Type B pancreatic cell (in vitro differentiated cells): ENCODE measurements around the gene OSBPL5. TPM values are rescaled to one million over a fixed set of nuclear protein-coding genes. Genes with fewer than 3 reads are reported as not detected.

Experiments used
- DNase-seq: peaks from one replicate; pipeline ENCODE4 v3.0.0; 2021; ENCODE audit warnings: mixed read lengths; ENCODE audit not compliant: unreplicated experiment; ENCODE audit errors: extremely low spot score
- H3K27ac Mint-ChIP-seq: 2 replicates; pipeline ENCODE4 v1.8.0; 2021; ENCODE audit warnings: mild to moderate bottlenecking, mixed read lengths
- H3K27me3 Mint-ChIP-seq: 2 replicates; pipeline ENCODE4 v1.8.0; 2021; ENCODE audit warnings: mixed read lengths
- H3K36me3 Mint-ChIP-seq: 2 replicates; pipeline ENCODE4 v1.8.0; 2021; ENCODE audit warnings: mixed read lengths
- H3K4me1 Mint-ChIP-seq: one replicate; pipeline ENCODE4 v1.8.0; 2021; ENCODE audit warnings: mixed read lengths; ENCODE audit not compliant: unreplicated experiment
- H3K4me3 Mint-ChIP-seq: 2 replicates; pipeline ENCODE4 v1.8.0; 2021; ENCODE audit warnings: mild to moderate bottlenecking, mixed read lengths
- H3K9me3 Mint-ChIP-seq: 2 replicates; pipeline ENCODE4 v1.8.0; 2021; ENCODE audit warnings: mixed read lengths
- total RNA-seq: library from RNA; stranded (reverse); gene quantifications from 2 replicates; pipeline ENCODE4 v1.2.1, GENCODE V29; 2021; ENCODE audit warnings: low replicate concordance
- TF ChIP-seq, protein P1 (sequence below): fragments of 200-600 bp; sonication (generic); conservative IDR thresholded peaks from 2 replicates; pipeline ENCODE4 v1.5.0; 2021; ENCODE audit warnings: antibody characterized with exemption, mild to moderate bottlenecking

OSBPL5 gene
- total RNA-seq, 1 donor from 2014 or later = 33.1 TPM

DNA sequence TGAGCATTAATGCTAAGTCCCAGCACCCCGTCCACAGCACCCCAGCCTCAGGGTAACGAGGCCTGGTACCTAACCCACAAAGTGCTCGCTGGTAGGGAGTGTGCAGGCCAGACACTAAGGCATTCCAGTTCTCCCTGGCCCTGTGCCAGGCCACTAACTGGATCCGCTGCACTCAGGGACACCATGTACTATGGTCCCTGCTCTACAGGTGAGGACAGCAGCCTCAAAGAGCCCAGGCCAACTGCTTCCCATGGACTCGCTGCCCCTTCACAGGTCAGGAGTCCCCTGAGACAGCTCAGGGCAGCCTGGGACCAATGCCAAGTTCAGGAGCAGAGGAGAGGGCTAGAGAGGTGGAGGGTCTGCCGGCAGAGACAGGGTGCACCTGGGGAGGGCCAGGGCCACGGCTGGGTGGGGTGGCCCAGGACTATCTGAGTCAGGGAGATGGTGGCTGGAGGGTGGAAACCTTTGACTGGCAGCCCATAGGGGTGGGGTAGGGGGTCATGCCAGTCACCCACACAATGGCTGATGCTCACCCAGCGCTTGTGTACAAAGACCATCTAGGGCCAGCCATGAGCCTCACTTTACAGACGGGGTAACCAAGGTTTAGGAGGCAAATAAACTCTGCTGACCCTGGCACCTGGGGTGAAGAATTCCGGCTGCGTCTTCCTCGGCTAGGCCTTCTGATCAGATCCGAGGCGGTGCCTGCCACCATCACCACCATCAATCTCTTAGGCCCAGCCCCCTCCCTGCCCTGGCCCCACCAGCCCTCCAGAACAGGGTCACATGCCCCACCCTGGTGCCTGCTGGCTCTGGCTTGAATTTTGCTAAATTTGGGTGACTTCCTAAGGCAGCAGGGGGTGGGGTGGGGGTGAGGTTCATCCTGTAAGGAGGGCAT lies 5.6 kb downstream of the OSBPL5 start:
- Mint-ChIP-seq H3K27me3 (peaks cover 6% of the 10 kb centered on the region), H3K4me3 (peak overlapping the region; percentile 85), H3K9me3 (no peaks in the 10 kb centered on the region), H3K36me3 (peaks cover 4% of the 10 kb centered on the region), H3K27ac (peak overlapping the region; percentile 16), H3K4me1 (peaks cover 62% of the 10 kb centered on the region)
- DNase-seq = no peak
- TF ChIP-seq, protein P1, sequence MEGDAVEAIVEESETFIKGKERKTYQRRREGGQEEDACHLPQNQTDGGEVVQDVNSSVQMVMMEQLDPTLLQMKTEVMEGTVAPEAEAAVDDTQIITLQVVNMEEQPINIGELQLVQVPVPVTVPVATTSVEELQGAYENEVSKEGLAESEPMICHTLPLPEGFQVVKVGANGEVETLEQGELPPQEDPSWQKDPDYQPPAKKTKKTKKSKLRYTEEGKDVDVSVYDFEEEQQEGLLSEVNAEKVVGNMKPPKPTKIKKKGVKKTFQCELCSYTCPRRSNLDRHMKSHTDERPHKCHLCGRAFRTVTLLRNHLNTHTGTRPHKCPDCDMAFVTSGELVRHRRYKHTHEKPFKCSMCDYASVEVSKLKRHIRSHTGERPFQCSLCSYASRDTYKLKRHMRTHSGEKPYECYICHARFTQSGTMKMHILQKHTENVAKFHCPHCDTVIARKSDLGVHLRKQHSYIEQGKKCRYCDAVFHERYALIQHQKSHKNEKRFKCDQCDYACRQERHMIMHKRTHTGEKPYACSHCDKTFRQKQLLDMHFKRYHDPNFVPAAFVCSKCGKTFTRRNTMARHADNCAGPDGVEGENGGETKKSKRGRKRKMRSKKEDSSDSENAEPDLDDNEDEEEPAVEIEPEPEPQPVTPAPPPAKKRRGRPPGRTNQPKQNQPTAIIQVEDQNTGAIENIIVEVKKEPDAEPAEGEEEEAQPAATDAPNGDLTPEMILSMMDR = no peak

DNA sequence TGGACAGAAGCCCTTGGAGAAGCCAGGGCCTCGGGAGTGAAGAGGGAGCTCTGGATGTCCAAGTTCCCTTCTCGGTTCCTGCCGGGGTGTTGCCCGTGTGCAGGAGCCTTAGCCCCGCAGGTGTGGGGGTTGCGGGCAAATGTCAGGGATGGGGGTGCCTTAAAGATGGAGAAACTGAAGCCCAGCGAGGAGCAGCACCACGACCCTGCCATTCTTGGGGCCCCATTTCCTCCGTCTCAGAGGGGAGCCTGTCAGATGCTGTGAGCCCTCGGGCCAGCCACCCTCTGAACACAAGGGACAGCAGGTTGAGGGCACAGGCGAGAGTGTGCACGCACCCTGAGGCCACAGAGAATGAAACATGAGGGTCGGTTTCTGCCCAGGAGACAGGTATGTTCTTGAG lies 6.3 kb downstream of the OSBPL5 start:
- Mint-ChIP-seq H3K27me3 (peaks cover 6% of the 10 kb centered on the region), H3K4me3 (peak overlapping the region; percentile 45), H3K27ac (no peak overlapping the region), H3K4me1 (peaks cover 59% of the 10 kb centered on the region), H3K36me3 (peaks cover 4% of the 10 kb centered on the region), H3K9me3 (no peaks in the 10 kb centered on the region)
- TF ChIP-seq, protein P1 = no peak
- DNase-seq = no peak

DNA sequence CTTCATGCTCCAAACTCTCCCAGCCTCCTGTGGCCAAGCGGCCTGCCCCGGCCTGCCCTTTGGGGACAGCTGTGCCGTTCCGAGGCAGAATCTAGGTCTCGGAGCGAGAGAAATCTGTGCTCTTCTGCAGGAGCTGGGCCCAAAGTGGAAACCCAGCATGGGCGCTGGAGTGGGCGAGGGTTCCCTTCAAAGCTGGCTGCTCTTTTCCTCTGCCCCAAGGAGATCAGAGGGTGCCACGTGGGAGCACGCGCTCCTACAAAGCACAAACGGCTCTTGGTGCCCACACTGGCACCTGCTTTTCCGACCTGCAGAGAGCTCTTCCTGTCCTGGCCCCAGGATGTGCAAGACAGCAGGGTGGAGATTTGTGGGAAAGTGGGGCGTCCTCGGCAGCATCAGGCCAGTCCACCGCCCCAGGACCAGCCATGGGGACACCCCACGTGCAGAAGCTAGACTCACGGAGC lies 6.9 kb downstream of the OSBPL5 start:
- Mint-ChIP-seq H3K27ac (no peak overlapping the region), H3K4me3 (peak overlapping the region; percentile 45), H3K27me3 (peaks cover 5% of the 10 kb centered on the region)

DNA sequence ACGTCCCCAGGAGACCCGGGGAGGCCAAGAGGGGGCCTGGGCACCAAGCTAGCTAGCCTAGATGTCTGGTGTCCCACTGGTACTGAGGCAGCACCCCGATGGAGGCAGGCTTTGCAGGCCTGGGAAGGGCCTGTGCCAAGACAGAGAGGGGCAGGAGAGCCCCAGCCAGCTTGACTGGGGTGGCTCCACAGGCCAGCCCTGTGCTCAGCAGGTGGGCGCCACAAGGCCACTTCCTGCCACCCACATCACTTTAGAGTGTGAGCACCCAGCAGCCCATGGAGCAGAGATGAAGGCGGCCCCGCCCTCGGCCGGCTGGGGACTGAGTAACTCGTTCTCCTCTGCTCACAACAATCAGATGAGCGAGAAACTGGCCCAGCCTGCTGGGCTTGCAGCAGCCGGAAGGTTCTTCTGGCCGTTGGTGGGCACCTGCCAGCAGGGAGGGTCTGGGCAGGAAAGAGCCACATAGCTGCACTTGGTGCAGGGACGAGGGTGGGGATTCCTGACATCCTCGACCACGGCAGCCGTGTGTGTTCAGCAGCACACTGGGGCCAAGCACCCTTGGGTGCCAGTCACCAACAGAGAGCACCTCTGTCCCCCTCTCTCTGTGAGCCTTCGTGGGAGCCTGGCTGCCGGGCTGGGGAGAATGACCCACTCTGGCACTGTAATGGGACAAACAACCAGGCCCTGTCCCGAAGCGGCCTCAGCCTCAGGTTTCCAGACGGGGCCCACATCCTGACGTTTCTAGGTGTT lies 7.6 kb downstream of the OSBPL5 start:
- H3K36me3 Mint-ChIP-seq = peaks cover 4% of the 10 kb centered on the region
- H3K27me3 Mint-ChIP-seq = peaks cover 3% of the 10 kb centered on the region
- H3K4me3 Mint-ChIP-seq = peak overlapping the region; percentile 28
- H3K27ac Mint-ChIP-seq = peak overlapping the region; percentile 29
- no peaks in the 10 kb centered on the region for H3K9me3 Mint-ChIP-seq
- TF ChIP-seq, protein P1 = no peak
- peaks cover 63% of the 10 kb centered on the region for H3K4me1 Mint-ChIP-seq
- DNase-seq = no peak

More for the DNA sequence above, 6.9 kb downstream of the OSBPL5 start:
- peaks cover 4% of the 10 kb centered on the region for H3K36me3 Mint-ChIP-seq
- no peaks in the 10 kb centered on the region for H3K9me3 Mint-ChIP-seq
- no peak for DNase-seq
- peaks cover 59% of the 10 kb centered on the region for H3K4me1 Mint-ChIP-seq
- TF ChIP-seq, protein P1 = no peak

DNA sequence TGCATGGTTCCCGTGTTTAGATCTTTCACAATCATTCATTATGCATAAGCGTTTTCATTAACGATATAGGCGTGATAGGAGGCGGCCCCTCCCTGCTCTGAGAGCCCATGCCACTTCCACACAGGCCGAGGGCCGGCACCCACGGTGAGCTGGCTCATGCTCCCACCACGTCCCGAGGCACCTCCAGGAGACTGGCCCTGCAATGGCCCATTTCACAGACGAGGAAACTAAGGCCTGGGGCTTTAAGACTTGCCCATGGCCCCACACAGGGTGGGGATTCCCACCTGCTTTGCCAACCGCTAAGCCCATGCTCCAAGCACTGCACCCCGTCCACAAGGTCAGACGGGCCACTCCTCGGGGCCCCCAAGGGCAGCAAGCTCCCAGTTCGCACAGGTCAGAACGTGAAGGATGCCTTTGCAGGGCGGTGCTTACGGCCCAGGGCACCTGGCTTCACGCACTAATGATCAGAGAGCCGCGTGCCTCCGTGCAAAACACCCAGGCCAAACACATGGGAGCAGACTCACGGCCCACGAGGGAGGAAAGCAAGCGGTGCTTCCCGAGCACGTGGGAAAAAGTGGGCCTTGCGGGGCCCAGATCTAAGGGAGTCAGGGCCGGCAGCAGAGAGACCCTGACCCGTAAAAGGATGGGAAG lies 8.3 kb downstream of the OSBPL5 start:
- no peaks in the 10 kb centered on the region for H3K9me3 Mint-ChIP-seq
- no peak for DNase-seq
- peaks cover 63% of the 10 kb centered on the region for H3K4me1 Mint-ChIP-seq
- peak overlapping the region; percentile 75 for H3K27ac Mint-ChIP-seq
- H3K27me3 Mint-ChIP-seq = peaks cover 3% of the 10 kb centered on the region
- H3K4me3 Mint-ChIP-seq = peak overlapping the region; percentile 79
- peaks cover 4% of the 10 kb centered on the region for H3K36me3 Mint-ChIP-seq
- TF ChIP-seq, protein P1 = no peak
